22Rv1 (cell line): ENCODE results near the gene WSB1.

Experiments used
- H3K27ac ChIP-seq: fragments of 450-650 bp; 2 replicates; pipeline ENCODE4 v1.5.1; 2017
- ZFX ChIP-seq: fragments of 450-650 bp; IDR thresholded peaks from 2 replicates; pipeline ENCODE4 v1.6.1; 2017; ENCODE audit warnings: antibody characterized with exemption, borderline replicate concordance
- TF ChIP-seq, protein P1 (sequence below): fragments of 450-650 bp; IDR thresholded peaks from 2 replicates; pipeline ENCODE4 v1.5.1; 2017; ENCODE audit warnings: mild to moderate bottlenecking

Gene WSB1

GRCh38 chr17:27293359-27293897 is 486 bp upstream of the WSB1 start:
- TF ChIP-seq ZFX: no peak
- TF ChIP-seq, protein P1, sequence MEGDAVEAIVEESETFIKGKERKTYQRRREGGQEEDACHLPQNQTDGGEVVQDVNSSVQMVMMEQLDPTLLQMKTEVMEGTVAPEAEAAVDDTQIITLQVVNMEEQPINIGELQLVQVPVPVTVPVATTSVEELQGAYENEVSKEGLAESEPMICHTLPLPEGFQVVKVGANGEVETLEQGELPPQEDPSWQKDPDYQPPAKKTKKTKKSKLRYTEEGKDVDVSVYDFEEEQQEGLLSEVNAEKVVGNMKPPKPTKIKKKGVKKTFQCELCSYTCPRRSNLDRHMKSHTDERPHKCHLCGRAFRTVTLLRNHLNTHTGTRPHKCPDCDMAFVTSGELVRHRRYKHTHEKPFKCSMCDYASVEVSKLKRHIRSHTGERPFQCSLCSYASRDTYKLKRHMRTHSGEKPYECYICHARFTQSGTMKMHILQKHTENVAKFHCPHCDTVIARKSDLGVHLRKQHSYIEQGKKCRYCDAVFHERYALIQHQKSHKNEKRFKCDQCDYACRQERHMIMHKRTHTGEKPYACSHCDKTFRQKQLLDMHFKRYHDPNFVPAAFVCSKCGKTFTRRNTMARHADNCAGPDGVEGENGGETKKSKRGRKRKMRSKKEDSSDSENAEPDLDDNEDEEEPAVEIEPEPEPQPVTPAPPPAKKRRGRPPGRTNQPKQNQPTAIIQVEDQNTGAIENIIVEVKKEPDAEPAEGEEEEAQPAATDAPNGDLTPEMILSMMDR: no peak

GRCh38 chr17:27294689-27295630 is 1.0 kb downstream of the WSB1 start:
- H3K27ac ChIP-seq: peak overlapping the region; percentile 92
- no peak for TF ChIP-seq ZFX
- TF ChIP-seq, protein P1: no peak

More at GRCh38 chr17:27293359-27293897, 486 bp upstream of the WSB1 start:
- peak overlapping the region; percentile 92 for H3K27ac ChIP-seq

- no peak overlapping the region for H3K27ac ChIP-seq
- TF ChIP-seq, protein P1: no peak
- no peak for TF ChIP-seq ZFX
Measured at GRCh38 chr17:27295945-27296344, 2.0 kb downstream of the WSB1 start.

- no peak overlapping the region for H3K27ac ChIP-seq
- TF ChIP-seq, protein P1: no peak
- no peak for TF ChIP-seq ZFX
Measured at GRCh38 chr17:27296428-27296979, 2.6 kb downstream of the WSB1 start.

GRCh38 chr17:27299384-27300049 is 5.6 kb downstream of the WSB1 start:
- TF ChIP-seq, protein P1: no peak
- TF ChIP-seq ZFX: no peak
- no peak overlapping the region for H3K27ac ChIP-seq

GRCh38 chr17:27303734-27304133 is 9.8 kb downstream of the WSB1 start:
- no peak overlapping the region for H3K27ac ChIP-seq
- TF ChIP-seq, protein P1: no peak
- no peak for TF ChIP-seq ZFX
